ENCODE measurements around the gene C6orf62.

DNA sequence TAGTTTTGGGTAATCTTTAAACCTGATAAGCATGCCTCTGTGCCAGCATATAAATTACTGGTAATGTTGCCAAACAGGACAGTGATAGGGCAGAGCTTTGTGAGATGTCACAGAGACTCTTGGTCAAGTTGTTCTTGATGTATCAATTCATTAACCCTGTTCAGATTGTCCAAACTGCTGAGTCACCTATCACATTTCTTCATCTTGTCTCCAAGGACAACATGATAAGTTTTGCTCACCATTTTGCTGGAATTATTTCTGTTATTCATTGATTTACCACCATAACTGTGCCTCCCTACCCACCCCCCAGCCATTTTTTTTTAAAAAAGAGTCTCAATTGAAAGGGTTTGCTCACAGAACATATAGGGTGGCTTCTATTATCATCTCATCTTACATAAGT lies 36.3 kb upstream of the C6orf62 start:
- TF ChIP-seq MAFK (IDR thresholded peaks at IDR 0.05; ENCODE audit: partially characterized antibody) (peak; percentile 90), POLR2A (IDR thresholded peaks at IDR 0.05; ENCODE audit: low read length) (no peak)
- TF ChIP-seq, protein P1, sequence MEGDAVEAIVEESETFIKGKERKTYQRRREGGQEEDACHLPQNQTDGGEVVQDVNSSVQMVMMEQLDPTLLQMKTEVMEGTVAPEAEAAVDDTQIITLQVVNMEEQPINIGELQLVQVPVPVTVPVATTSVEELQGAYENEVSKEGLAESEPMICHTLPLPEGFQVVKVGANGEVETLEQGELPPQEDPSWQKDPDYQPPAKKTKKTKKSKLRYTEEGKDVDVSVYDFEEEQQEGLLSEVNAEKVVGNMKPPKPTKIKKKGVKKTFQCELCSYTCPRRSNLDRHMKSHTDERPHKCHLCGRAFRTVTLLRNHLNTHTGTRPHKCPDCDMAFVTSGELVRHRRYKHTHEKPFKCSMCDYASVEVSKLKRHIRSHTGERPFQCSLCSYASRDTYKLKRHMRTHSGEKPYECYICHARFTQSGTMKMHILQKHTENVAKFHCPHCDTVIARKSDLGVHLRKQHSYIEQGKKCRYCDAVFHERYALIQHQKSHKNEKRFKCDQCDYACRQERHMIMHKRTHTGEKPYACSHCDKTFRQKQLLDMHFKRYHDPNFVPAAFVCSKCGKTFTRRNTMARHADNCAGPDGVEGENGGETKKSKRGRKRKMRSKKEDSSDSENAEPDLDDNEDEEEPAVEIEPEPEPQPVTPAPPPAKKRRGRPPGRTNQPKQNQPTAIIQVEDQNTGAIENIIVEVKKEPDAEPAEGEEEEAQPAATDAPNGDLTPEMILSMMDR (IDR thresholded peaks at IDR 0.05), result no peak
- TF ChIP-seq, protein P2, sequence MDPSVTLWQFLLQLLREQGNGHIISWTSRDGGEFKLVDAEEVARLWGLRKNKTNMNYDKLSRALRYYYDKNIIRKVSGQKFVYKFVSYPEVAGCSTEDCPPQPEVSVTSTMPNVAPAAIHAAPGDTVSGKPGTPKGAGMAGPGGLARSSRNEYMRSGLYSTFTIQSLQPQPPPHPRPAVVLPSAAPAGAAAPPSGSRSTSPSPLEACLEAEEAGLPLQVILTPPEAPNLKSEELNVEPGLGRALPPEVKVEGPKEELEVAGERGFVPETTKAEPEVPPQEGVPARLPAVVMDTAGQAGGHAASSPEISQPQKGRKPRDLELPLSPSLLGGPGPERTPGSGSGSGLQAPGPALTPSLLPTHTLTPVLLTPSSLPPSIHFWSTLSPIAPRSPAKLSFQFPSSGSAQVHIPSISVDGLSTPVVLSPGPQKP (IDR thresholded peaks at IDR 0.05; ENCODE audit: low read depth, low read length), result no peak
- TF ChIP-seq, protein P3, sequence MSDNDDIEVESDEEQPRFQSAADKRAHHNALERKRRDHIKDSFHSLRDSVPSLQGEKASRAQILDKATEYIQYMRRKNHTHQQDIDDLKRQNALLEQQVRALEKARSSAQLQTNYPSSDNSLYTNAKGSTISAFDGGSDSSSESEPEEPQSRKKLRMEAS (IDR thresholded peaks at IDR 0.05), result no peak

All from A549 (cell line).